DOHH2 (cell line): Measurements from ENCODE around the gene TAF4B.
A peak's percentile ranks its signal among the peaks of the same experiment; 100 is the strongest.
"Not testable (repeated sequence)": the region's sequence is repeated elsewhere in the genome, so short reads cannot be mapped to it uniquely, and the experiment has no call there.

Experiments
- H3F3A ChIP-seq: fragments of 200-600 bp; sonication (generic), shearing (Covaris generic); 2 replicates; pipeline ENCODE4 v1.6.0; 2016; ENCODE audit warnings: antibody characterized with exemption, mild to moderate bottlenecking; ENCODE audit not compliant: control insufficient read depth, insufficient read depth
- H3K27ac ChIP-seq: fragments of 200-600 bp; sonication (generic); 2 replicates; pipeline ENCODE4 v1.5.1; 2014; ENCODE audit warnings: low read depth, mild to moderate bottlenecking, low read length, moderate library complexity
- H3K27me3 ChIP-seq: fragments of 200-600 bp; sonication (generic); 2 replicates; pipeline ENCODE4 v1.6.1; 2014; ENCODE audit warnings: mild to moderate bottlenecking, low read length, mixed read lengths; ENCODE audit not compliant: control insufficient read depth
- H3K36me3 ChIP-seq: fragments of 200-600 bp; sonication (generic); 2 replicates; pipeline ENCODE4 v1.6.1; 2014; ENCODE audit warnings: mild to moderate bottlenecking, low read length, moderate library complexity, mixed read lengths; ENCODE audit not compliant: control insufficient read depth
- H3K4me1 ChIP-seq: fragments of 200-600 bp; sonication (generic); 2 replicates; pipeline ENCODE4 v1.6.1; 2014; ENCODE audit warnings: mild to moderate bottlenecking, low read length, mixed read lengths; ENCODE audit not compliant: control insufficient read depth
- H3K4me2 ChIP-seq: fragments of 200-600 bp; sonication (generic); 2 replicates; pipeline ENCODE4 v1.6.0; 2014; ENCODE audit warnings: mild to moderate bottlenecking, low read length, moderate library complexity
- H3K4me3 ChIP-seq: fragments of 200-600 bp; sonication (generic); 2 replicates; pipeline ENCODE4 v1.5.1; 2014; ENCODE audit warnings: mild to moderate bottlenecking, low read length, mixed read lengths
- H3K79me2 ChIP-seq: fragments of 200-600 bp; sonication (generic); 2 replicates; pipeline ENCODE4 v1.6.1; 2014; ENCODE audit warnings: mild to moderate bottlenecking, low read length, mixed read lengths; ENCODE audit not compliant: control insufficient read depth
- H3K9me2 ChIP-seq: fragments of 200-600 bp; sonication (generic); replicated peaks from 2 replicates; pipeline ENCODE4 v1.6.1; 2014; ENCODE audit warnings: mild to moderate bottlenecking, low read length, mixed read lengths; ENCODE audit not compliant: control insufficient read depth
- H3K9me3 ChIP-seq: fragments of 200-600 bp; sonication (generic); 2 replicates; pipeline ENCODE4 v1.6.1; 2014; ENCODE audit warnings: antibody characterized with exemption, low read length, mixed read lengths; ENCODE audit not compliant: control insufficient read depth, insufficient read depth
- H4K20me1 ChIP-seq: fragments of 200-600 bp; sonication (generic); 2 replicates; pipeline ENCODE4 v1.6.0; 2014; ENCODE audit warnings: low read depth, mild to moderate bottlenecking, antibody characterized with exemption, low read length, moderate library complexity; ENCODE audit not compliant: control insufficient read depth, insufficient read depth
- CTCF ChIP-seq: fragments of 200-600 bp; sonication (generic); IDR thresholded peaks from one replicate; pipeline ENCODE4 v1.5.1; 2014; ENCODE audit warnings: antibody characterized with exemption, mild to moderate bottlenecking, low read depth, low read length; ENCODE audit not compliant: poor library complexity, severe bottlenecking
- EZH2phosphoT487 ChIP-seq: fragments of 200-600 bp; sonication (generic); IDR thresholded peaks from 2 replicates; pipeline ENCODE4 v1.6.1; 2017; ENCODE audit warnings: borderline replicate concordance, mild to moderate bottlenecking, antibody characterized with exemption, low read length, moderate library complexity, mixed read lengths

The TAF4B gene

DNA sequence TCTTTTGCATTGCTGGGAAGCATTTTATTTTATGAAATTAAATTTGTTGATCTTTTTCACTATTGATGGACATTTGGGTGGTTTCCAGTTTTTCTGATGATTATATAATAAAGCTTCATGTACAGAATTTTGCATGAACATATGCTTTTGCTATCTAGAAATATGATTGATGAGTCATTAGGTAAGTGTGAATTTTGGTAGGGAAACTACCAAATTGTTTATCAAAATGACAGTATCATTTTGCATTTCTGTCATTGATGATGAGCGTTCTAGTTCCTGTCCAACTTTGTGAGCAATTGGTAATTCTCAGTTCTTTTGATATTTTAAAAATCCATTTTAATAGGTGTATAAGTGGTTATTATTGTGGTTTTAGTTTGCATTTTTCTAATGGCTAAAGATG is 67.7 kb downstream of the TAF4B start:
- no peak for TF ChIP-seq EZH2phosphoT487
- no peak for TF ChIP-seq CTCF
- H3K4me3 ChIP-seq, result no peak overlapping the region
- no peak overlapping the region for H3K4me2 ChIP-seq
- H3K9me3 ChIP-seq, result no peaks in the 10 kb centered on the region
- no peaks in the 10 kb centered on the region for H3K9me2 ChIP-seq
- H3K27me3 ChIP-seq, result no peaks in the 10 kb centered on the region
- H3K36me3 ChIP-seq, result peaks cover 29% of the 10 kb centered on the region
- no peaks in the 10 kb centered on the region for H4K20me1 ChIP-seq
- H3F3A ChIP-seq, result no peaks in the 10 kb centered on the region
- H3K79me2 ChIP-seq, result 0 out of 2 replicates have a peak, but pooled peaks cover 4% of the 10 kb centered on the region
- no peak overlapping the region for H3K27ac ChIP-seq
- H3K4me1 ChIP-seq, result peaks cover 16% of the 10 kb centered on the region

- H3K79me2 ChIP-seq, result no peaks in the 10 kb centered on the region
- no peaks in the 10 kb centered on the region for H3K9me3 ChIP-seq
- H3F3A ChIP-seq, result no peaks in the 10 kb centered on the region
- H3K27ac ChIP-seq, result no peak overlapping the region
- H4K20me1 ChIP-seq, result no peaks in the 10 kb centered on the region
- no peaks in the 10 kb centered on the region for H3K9me2 ChIP-seq
- H3K4me3 ChIP-seq, result peak overlapping the region; percentile 21; the same call in 1 of the 2 replicates
- peaks cover 16% of the 10 kb centered on the region for H3K4me1 ChIP-seq
- peak overlapping the region; percentile 45 for H3K4me2 ChIP-seq
- TF ChIP-seq CTCF (no peak), EZH2phosphoT487 (no peak)
- no peaks in the 10 kb centered on the region for H3K27me3 ChIP-seq
- H3K36me3 ChIP-seq, result peaks cover 21% of the 10 kb centered on the region
Measured at GRCh38 chr18:26298107-26298506, 71.9 kb downstream of the TAF4B start.

GRCh38 chr18:26301681-26302080 is 75.4 kb downstream of the TAF4B start:
- TF ChIP-seq EZH2phosphoT487 (no peak), CTCF (no peak)
- Histone ChIP-seq H3K36me3 (0 out of 2 replicates have a peak, but pooled peaks cover 7% of the 10 kb centered on the region), H3K4me1 (peaks cover 16% of the 10 kb centered on the region), H3K4me3 (no peak overlapping the region), H3K79me2 (no peaks in the 10 kb centered on the region), H3K4me2 (no peak overlapping the region), H3K9me3 (no peaks in the 10 kb centered on the region), H4K20me1 (no peaks in the 10 kb centered on the region), H3K27me3 (no peaks in the 10 kb centered on the region), H3K27ac (no peak overlapping the region), H3K9me2 (no peaks in the 10 kb centered on the region), H3F3A (no peaks in the 10 kb centered on the region)

GRCh38 chr18:26303222-26303621 is 77.0 kb downstream of the TAF4B start:
- H3F3A ChIP-seq, H4K20me1 ChIP-seq, H3K27ac ChIP-seq: not testable (repeated sequence)

More at GRCh38 chr18:26303222-26303621, 77.0 kb downstream of the TAF4B start:
- not testable (repeated sequence) for H3K4me3 ChIP-seq, H3K4me1 ChIP-seq, H3K4me2 ChIP-seq, H3K9me3 ChIP-seq, H3K36me3 ChIP-seq, H3K79me2 ChIP-seq, H3K27me3 ChIP-seq, H3K9me2 ChIP-seq
